H9 (cell line): Measurements from ENCODE around the gene SEMA3D. TPM values are rescaled to one million over a fixed set of nuclear protein-coding genes. Genes with fewer than 3 reads are reported as not detected.

Experiments used
- DNase-seq: peaks from one replicate; pipeline ENCODE4 v3.0.0-alpha.2; 2017
- H2AFZ ChIP-seq: one replicate; pipeline ENCODE4 v1.6.1; 2013; ENCODE audit warnings: mild to moderate bottlenecking, low read length, control low read depth, moderate library complexity
- H2AK5ac ChIP-seq: 2 replicates; pipeline ENCODE4 v1.6.1; 2013; ENCODE audit warnings: low read length, control low read depth, mixed read lengths; ENCODE audit not compliant: insufficient read length
- H2BK120ac ChIP-seq: one replicate; pipeline ENCODE4 v1.6.1; 2013; ENCODE audit warnings: low read depth, mild to moderate bottlenecking, low read length, control low read depth, inconsistent platforms; ENCODE audit not compliant: poor library complexity, severe bottlenecking
- H2BK12ac ChIP-seq: 2 replicates; pipeline ENCODE4 v1.6.1; 2013; ENCODE audit warnings: low read length, control low read depth, mixed read lengths, low read depth; ENCODE audit not compliant: insufficient read length
- H2BK15ac ChIP-seq: 2 replicates; pipeline ENCODE4 v1.6.1; 2013; ENCODE audit warnings: low read depth, low read length, control low read depth
- H2BK20ac ChIP-seq: one replicate; pipeline ENCODE4 v1.6.1; 2013; ENCODE audit warnings: low read depth, mild to moderate bottlenecking, low read length, control low read depth, inconsistent platforms; ENCODE audit not compliant: poor library complexity, severe bottlenecking
- H2BK5ac ChIP-seq: 2 replicates; pipeline ENCODE4 v1.6.1; 2013; ENCODE audit warnings: low read length, control low read depth, mixed read lengths; ENCODE audit not compliant: insufficient read length
- H3K14ac ChIP-seq: 2 replicates; pipeline ENCODE4 v1.6.1; 2013; ENCODE audit warnings: low read length, control low read depth; ENCODE audit not compliant: insufficient read depth
- H3K18ac ChIP-seq: 2 replicates; pipeline ENCODE4 v1.6.1; 2013; ENCODE audit warnings: low read depth, mild to moderate bottlenecking, mixed read lengths, low read length, control low read depth; ENCODE audit not compliant: insufficient read length
- H3K23ac ChIP-seq: 2 replicates; pipeline ENCODE4 v1.6.1; 2013; ENCODE audit warnings: low read length, control low read depth, mixed read lengths, low read depth; ENCODE audit not compliant: insufficient read length
- H3K23me2 ChIP-seq: 2 replicates; pipeline ENCODE4 v1.6.1; 2013; ENCODE audit warnings: low read depth, mild to moderate bottlenecking, mixed read lengths, low read length, control low read depth; ENCODE audit not compliant: insufficient read length, poor library complexity, severe bottlenecking
- H3K27ac ChIP-seq: 2 replicates; pipeline ENCODE4 v1.5.1; 2013; ENCODE audit warnings: low read length, control low read depth, mixed read lengths, low read depth; ENCODE audit not compliant: insufficient read length
- H3K27me3 ChIP-seq: 2 replicates; pipeline ENCODE4 v1.6.1; 2013; ENCODE audit warnings: low read length, control low read depth, inconsistent platforms; ENCODE audit not compliant: insufficient read depth
- H3K4ac ChIP-seq: 2 replicates; pipeline ENCODE4 v1.6.1; 2013; ENCODE audit warnings: low read depth, mild to moderate bottlenecking, control low read depth, inconsistent platforms, low read length, moderate library complexity
- H3K4me1 ChIP-seq: 2 replicates; pipeline ENCODE4 v1.6.1; 2013; ENCODE audit warnings: low read length, control low read depth, inconsistent platforms; ENCODE audit not compliant: insufficient read depth
- H3K4me2 ChIP-seq: 2 replicates; pipeline ENCODE4 v1.6.1; 2013; ENCODE audit warnings: low read length, control low read depth, mixed read lengths; ENCODE audit not compliant: insufficient read length, insufficient read depth
- H3K56ac ChIP-seq: 2 replicates; pipeline ENCODE4 v1.6.1; 2013; ENCODE audit warnings: low read depth, mild to moderate bottlenecking, mixed read lengths, low read length, control low read depth; ENCODE audit not compliant: insufficient read length
- H3K79me1 ChIP-seq: 2 replicates; pipeline ENCODE4 v1.6.1; 2013; ENCODE audit warnings: low read depth, mild to moderate bottlenecking, moderate library complexity, low read length, control low read depth, inconsistent platforms; ENCODE audit not compliant: insufficient read depth, poor library complexity, severe bottlenecking
- H3K79me2 ChIP-seq: 2 replicates; pipeline ENCODE4 v1.6.1; 2013; ENCODE audit warnings: low read length, control low read depth, inconsistent platforms; ENCODE audit not compliant: insufficient read depth
- H3K9ac ChIP-seq: 2 replicates; pipeline ENCODE4 v1.6.1; 2013; ENCODE audit warnings: low read length, control low read depth, mixed read lengths; ENCODE audit not compliant: insufficient read length; ENCODE audit errors: extremely low read depth
- H3K9me3 ChIP-seq: one replicate; pipeline ENCODE4 v1.6.1; 2013; ENCODE audit warnings: low read depth, low read length, inconsistent platforms; ENCODE audit not compliant: control insufficient read depth
- H3T11ph ChIP-seq: one replicate; pipeline ENCODE4 v1.6.1; 2013; ENCODE audit warnings: mild to moderate bottlenecking, low read length, control low read depth, inconsistent platforms
- H4K20me1 ChIP-seq: one replicate; pipeline ENCODE4 v1.6.1; 2013; ENCODE audit not compliant: control insufficient read depth, insufficient read length, insufficient read depth
- H4K5ac ChIP-seq: 2 replicates; pipeline ENCODE4 v1.6.1; 2013; ENCODE audit warnings: low read depth, mild to moderate bottlenecking, mixed read lengths, low read length, control low read depth; ENCODE audit not compliant: insufficient read length
- H4K8ac ChIP-seq: replicated peaks from 2 replicates; pipeline ENCODE4 v1.6.1; 2013; ENCODE audit warnings: low read length, control low read depth, mixed read lengths, low read depth; ENCODE audit not compliant: insufficient read length
- H4K91ac ChIP-seq: 2 replicates; pipeline ENCODE4 v1.6.1; 2013; ENCODE audit warnings: low read depth, mild to moderate bottlenecking, moderate library complexity, mixed read lengths, low read length, control low read depth; ENCODE audit not compliant: insufficient read length
- H3K27ac Mint-ChIP-seq, 3 experiments: 2 replicates in 2 of 3; 3 replicates in 1 of 3; pipeline ENCODE4 v1.8.0; 2020 to 2021; ENCODE audit warnings: mixed read lengths in 3 of 3, mild to moderate bottlenecking in 1 of 3, moderate library complexity in 1 of 3
- H3K27me3 Mint-ChIP-seq: 2 replicates; pipeline ENCODE4 v1.8.0; 2021; ENCODE audit warnings: low read depth, mild to moderate bottlenecking, moderate library complexity, mixed read lengths
- H3K36me3 Mint-ChIP-seq, 3 experiments: 2 replicates in 2 of 3; 3 replicates in 1 of 3; pipeline ENCODE4 v1.8.0; 2020 to 2021; ENCODE audit warnings: low read depth in 3 of 3, mixed read lengths in 3 of 3; ENCODE audit not compliant: insufficient read depth in 1 of 3
- H3K4me1 Mint-ChIP-seq, 2 experiments: 2 replicates each; pipeline ENCODE4 v1.8.0; 2020; ENCODE audit warnings: mixed read lengths in 2 of 2
- H3K4me3 Mint-ChIP-seq, 2 experiments: 2 replicates in 1 of 2; 3 replicates in 1 of 2; pipeline ENCODE4 v1.8.0; 2020 to 2021; ENCODE audit warnings: mild to moderate bottlenecking in 2 of 2, mixed read lengths in 2 of 2, moderate library complexity in 1 of 2
- H3K9me3 Mint-ChIP-seq, 2 experiments: 2 replicates in 1 of 2; 3 replicates in 1 of 2; pipeline ENCODE4 v1.8.0; 2020; ENCODE audit warnings: mild to moderate bottlenecking in 2 of 2, mixed read lengths in 2 of 2, moderate library complexity in 1 of 2
- WGBS: extraction: QIAGEN DNeasy Blood & Tissue Kit; methylation state at CpG from one replicate; pipeline ENCODE4 v1.1.7; 2013; ENCODE audit warnings: missing lambda C conversion rate, low lambda C conversion rate, mixed read lengths; ENCODE audit not compliant: insufficient read length; ENCODE audit errors: extremely low coverage; 5-methylcytosine and 5-hydroxymethylcytosine counted together
- total RNA-seq: library from RNA; stranded (reverse); gene quantifications from 2 replicates; pipeline ENCODE4 v1.2.1, GENCODE V29; 2021
- TF ChIP-seq, protein P1 (sequence below): fragments of 200-600 bp; sonication (generic); conservative IDR thresholded peaks from 3 replicates; pipeline ENCODE4 v1.8.0; 2021; ENCODE audit warnings: antibody characterized with exemption, mild to moderate bottlenecking

SEMA3D gene
- total RNA-seq, 1 experiment from 2014 or later: 5.4 TPM

GRCh38 chr7:85184599-85185423 lies 2.0 kb downstream of the SEMA3D start:
- Histone ChIP-seq H2BK5ac (no peak overlapping the region), H3K18ac (no peak overlapping the region), H2AK5ac (no peak overlapping the region), H3K9me3 (no peaks in the 10 kb centered on the region), H3T11ph (no peak overlapping the region), H2BK120ac (no peak overlapping the region), H3K23ac (no peak overlapping the region), H3K4ac (no peak overlapping the region), H4K91ac (no peak overlapping the region), H4K8ac (no peak overlapping the region), H2AFZ (no peak overlapping the region), H3K27me3 (peaks cover 5% of the 10 kb centered on the region; the same call in 1 of the 2 replicates), H3K56ac (no peak overlapping the region), H3K79me1 (no peaks in the 10 kb centered on the region), H4K5ac (no peak overlapping the region), H2BK15ac (no peak overlapping the region), H3K9ac (no peak overlapping the region), H2BK20ac (no peak overlapping the region), H3K79me2 (no peaks in the 10 kb centered on the region), H3K27ac (no peak overlapping the region), H3K4me1 (no peaks in the 10 kb centered on the region; the same call in 1 of the 2 replicates), H4K20me1 (no peaks in the 10 kb centered on the region), H3K14ac (no peak overlapping the region), H3K4me2 (peak overlapping the region; percentile 99), H2BK12ac (no peak overlapping the region), H3K23me2 (peaks cover 19% of the 10 kb centered on the region)
- H3K4me1 Mint-ChIP-seq: peaks cover 19 to 26% of the 10 kb centered on the region in 2 experiments
- peaks cover 53% of the 10 kb centered on the region for H3K27me3 Mint-ChIP-seq
- DNase-seq: peak; percentile 37
- WGBS: no CpG with 5 or more reads among the region's 21 CpGs
- peaks cover 5 to 8% of the 10 kb centered on the region in 2 experiments for H3K9me3 Mint-ChIP-seq
- TF ChIP-seq, protein P1, sequence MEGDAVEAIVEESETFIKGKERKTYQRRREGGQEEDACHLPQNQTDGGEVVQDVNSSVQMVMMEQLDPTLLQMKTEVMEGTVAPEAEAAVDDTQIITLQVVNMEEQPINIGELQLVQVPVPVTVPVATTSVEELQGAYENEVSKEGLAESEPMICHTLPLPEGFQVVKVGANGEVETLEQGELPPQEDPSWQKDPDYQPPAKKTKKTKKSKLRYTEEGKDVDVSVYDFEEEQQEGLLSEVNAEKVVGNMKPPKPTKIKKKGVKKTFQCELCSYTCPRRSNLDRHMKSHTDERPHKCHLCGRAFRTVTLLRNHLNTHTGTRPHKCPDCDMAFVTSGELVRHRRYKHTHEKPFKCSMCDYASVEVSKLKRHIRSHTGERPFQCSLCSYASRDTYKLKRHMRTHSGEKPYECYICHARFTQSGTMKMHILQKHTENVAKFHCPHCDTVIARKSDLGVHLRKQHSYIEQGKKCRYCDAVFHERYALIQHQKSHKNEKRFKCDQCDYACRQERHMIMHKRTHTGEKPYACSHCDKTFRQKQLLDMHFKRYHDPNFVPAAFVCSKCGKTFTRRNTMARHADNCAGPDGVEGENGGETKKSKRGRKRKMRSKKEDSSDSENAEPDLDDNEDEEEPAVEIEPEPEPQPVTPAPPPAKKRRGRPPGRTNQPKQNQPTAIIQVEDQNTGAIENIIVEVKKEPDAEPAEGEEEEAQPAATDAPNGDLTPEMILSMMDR: no peak
- H3K36me3 Mint-ChIP-seq: peaks cover 4 to 5% (median 5%) of the 10 kb centered on the region in 3 experiments
- peak overlapping the region; percentile 79 to 83 for H3K4me3 Mint-ChIP-seq
- no peak overlapping the region for H3K27ac Mint-ChIP-seq
